NCI-H82 treated with DMSO at 0.1 percent for 48 hours (cell line): ENCODE measurements around the gene IPO11.
"Not testable (repeated sequence)": the region's sequence is repeated elsewhere in the genome, so short reads cannot be mapped to it uniquely, and the experiment has no call there.

Experiments
- DNase-seq: peaks from one replicate; lab custom pipeline; 2025; ENCODE audit not compliant: unreplicated experiment; lab: John Stamatoyannopoulos, UW

The IPO11 gene

GRCh38 chr5:62596096-62596495 is 183.5 kb downstream of the IPO11 start:
- DNase-seq = no peak

DNA sequence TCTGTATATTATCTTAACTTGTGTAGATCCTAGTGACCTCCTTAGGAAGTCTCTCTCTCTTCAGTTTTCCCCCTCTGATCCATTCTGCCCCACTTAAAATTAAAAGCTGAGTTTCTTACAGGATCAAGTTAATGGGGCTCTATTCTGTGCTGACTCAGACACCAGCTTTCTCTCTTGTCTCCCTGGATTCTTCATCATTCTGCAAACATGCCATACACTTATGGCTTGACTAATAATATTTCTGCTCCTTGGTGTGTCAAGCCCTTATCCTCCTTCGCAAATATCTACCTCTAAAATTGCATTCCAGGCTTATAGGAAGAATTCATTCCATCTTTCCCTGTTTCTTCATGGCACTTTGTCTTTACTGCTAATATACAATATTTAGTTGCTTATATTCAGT is 184.1 kb downstream of the IPO11 start:
- no peak for DNase-seq

DNA sequence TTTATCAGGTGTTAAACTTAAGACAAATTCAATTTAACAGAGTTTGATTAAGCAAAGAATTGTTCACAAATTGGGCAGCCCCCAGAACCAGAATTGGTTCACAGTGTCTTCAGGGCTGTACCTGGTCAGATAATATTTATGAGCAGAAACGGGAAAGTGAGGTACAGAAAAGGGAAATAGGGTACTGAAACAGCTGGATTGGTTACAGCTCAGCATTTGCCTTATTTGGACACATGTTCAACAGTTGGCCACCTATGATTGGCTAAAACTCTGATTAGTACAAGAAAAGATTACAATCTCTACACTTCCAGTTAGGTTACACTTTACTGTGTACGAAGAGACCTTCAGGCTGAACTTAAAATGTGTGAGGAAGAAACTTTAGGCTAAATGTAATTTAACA is 184.8 kb downstream of the IPO11 start:
- DNase-seq = no peak

DNA sequence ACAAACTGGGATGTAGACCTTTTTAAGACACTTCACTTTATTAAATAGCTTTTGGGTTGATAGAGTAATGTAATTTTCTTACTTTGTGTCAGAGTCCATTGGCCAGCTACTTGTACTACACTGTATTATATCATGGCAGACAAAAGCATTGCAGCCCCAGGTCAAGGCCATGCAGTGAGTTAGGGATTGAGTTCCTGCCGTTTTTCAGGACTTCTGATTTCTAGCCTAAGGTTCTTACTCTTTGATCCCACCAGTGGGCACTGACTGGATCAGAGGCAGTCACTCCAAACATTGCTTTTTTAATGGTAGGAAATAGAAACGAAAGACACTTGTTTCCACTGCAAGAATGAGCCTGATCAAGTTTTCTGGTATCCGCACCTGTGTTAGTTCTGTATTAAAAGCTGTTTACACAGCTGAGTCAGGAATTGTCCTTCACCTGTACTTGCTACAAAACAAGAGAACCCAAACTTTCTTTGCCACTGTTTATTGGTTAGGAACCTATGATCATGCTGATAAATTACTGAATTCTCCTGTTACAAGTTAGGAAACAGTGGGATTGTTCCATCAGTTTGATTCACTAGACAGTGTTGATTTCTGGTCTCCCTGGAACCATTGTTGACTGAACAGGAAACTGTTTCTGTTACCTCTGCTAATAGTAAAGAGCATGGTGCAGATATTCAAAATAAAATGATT is 188.1 kb downstream of the IPO11 start:
- no peak for DNase-seq

GRCh38 chr5:62603934-62604333 is 191.4 kb downstream of the IPO11 start:
- DNase-seq = no peak

DNA sequence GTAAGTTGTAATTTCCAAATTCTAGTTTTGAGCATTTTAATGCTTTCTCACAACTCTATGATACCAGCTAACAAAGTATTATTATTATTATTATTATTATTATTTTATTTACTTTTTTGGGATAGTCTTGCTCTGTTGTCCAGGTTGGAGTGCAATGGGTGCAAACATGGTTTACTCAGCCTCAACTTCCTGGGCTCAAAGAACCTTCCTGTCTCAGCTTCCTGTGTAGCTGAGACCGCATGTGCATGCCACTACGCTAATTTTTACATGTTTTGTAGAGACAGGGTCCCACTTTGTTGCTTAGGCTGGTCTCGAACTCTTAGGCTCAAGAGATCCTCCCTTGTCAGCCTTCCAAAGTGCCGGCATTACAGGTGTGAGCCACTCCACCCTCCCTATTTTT is 193.1 kb downstream of the IPO11 start:
- DNase-seq = no peak

GRCh38 chr5:62606878-62607277 is 194.3 kb downstream of the IPO11 start:
- no peak for DNase-seq

DNA sequence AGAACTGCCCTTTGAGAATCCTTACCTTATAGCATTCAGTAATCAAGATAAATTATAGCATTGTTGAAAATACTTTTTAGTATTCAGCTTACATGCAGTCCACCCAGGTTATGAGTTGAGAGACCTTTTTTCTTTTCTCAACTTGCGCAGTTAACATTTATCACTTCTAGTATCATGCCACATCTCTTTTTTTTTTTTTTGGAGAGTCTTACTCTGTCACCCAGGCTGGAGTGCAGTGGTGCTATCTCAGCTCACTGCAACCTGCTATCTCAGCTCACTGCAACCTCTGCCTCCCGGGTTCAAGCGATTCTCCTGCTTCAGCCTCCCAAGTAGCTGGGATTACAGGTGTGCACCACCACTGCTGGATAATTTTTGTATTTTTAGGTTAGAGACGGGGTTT is 195.1 kb downstream of the IPO11 start:
- DNase-seq = no peak

- DNase-seq = no peak
Measured at GRCh38 chr5:62608529-62609511, 196.3 kb downstream of the IPO11 start.

DNA sequence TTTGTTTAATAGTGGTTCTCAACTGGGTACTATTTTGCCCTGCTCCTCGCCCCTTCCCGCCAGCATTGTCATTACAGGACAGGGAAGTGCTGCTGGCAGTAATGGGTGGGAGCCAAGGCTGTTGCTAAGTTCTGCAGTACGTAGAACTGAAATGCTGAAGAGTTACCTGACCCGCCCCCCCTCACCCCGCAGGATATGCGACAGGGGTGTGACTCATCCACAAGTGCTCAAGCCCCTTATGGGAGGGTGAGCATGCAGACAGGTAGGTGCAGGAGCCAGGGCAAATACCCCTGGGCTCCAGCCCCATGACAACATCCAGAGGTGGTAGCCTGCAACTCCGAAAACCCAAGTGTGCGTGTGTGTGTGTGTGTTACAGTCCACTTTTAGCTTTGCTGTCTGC is 201.8 kb downstream of the IPO11 start:
- no peak for DNase-seq

DNA sequence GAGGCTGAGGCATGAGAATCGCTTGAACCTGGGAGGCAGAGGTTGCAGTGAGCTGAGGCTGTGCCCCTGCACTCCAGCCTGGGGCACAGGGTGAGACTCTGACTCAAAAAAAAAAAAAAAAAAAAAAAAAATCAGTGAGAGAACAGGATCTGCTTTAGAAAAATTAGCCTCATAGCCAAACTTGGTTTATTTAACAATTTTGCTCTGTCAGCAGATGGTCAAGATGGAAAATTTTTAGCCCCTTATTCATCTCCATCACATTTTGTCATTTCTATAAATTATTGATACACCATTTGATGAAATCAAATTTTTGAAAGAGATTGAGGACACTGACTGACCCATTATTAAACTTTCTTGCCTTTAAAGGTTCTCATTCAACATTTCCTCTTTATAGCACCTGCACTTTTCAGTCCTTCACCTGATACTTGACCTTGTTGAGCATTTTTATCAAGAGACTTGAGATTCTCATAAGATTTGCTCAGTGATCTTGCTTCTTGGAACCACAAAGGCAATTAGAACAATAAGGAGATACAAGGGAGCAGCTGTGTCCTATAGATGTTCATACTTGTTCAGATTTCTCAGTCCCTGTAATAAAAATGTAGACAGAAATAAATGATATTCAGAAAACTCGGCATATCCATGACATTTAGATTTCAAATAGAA is 204.2 kb downstream of the IPO11 start:
- DNase-seq = no peak

DNA sequence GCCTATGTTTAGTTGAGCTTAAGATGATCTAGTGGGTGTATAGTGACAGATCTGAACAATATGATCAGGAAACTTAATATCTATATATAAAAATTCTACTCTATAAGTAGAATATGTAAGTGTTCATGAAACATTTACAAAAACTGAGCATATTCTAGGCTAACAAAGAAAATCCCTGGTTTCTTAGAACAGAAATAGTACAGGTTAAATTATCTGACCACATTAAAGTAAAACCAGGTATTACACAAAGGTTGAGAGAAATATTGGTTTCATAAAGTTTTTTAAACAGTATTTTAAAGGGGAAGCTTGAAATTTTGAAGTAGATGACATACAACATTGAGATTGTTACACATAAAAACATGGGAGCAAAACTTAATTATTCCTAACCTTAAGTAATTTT is 205.4 kb downstream of the IPO11 start:
- no peak for DNase-seq

- DNase-seq = no peak
Measured at GRCh38 chr5:62620761-62621160, 208.2 kb downstream of the IPO11 start.

GRCh38 chr5:62621280-62621679 is 208.7 kb downstream of the IPO11 start:
- no peak for DNase-seq

DNA sequence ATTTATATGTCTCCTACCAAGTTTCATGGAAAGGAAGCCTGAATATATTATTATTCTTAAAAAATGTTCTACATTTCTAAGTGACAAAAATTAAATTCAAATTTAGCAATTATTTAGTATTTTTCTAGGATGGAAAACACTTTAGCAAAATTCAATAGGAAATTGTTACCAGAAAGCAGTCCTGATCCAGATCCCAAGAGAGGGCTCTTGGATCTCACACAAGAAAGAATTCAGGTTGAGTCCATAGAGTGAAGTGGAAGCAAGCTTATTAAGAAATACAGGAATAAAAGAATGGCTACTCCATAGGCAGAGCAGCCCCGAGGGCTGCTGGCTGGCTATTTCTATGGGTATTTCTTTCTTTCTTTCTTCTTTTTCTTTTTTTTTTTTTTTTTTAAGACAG is 210.7 kb downstream of the IPO11 start:
- DNase-seq = no peak

- DNase-seq = not testable (repeated sequence)
Measured at GRCh38 chr5:62624436-62624835, 211.9 kb downstream of the IPO11 start.

DNA sequence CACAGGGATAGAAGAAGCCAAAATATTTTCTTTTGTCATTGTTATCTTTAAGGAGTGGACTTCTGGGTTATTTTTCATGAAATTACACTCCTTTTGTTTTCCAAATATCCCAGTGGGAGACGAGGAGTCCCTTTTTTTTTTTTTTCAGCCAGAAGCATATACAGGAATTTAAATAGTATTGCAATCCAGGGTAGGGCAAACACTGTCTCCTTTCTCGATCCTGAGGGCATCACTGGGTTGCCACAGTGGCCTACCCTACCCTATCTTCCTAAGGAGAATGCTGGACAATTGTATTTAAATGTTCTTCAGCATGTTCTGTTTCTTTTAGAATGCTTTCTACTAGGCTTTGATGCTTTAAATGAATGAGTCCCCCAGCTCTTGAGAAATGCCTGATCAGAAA is 214.0 kb downstream of the IPO11 start:
- DNase-seq = no peak

- DNase-seq = no peak
Measured at GRCh38 chr5:62627121-62627520, 214.6 kb downstream of the IPO11 start.

DNA sequence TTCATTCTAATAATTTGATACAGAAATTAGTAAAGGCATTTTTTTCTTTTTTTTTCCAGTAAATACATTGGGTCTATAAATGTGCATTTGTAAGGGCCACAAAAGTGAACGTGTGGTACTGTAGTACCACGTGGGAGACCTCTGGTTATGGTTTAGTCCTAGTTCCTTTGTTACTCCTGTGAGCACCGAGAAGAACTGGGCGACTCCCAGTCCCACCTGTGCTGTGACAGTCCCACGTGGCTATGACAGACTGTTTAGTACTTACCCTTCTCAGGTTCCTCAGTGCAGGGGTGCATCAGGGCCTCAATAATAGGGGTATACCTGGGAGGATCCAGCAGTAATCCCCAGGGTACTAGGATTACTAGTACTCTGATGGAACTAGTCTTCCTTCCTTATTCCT is 215.3 kb downstream of the IPO11 start:
- no peak for DNase-seq

- DNase-seq = no peak
Measured at GRCh38 chr5:62631909-62632580, 219.5 kb downstream of the IPO11 start.

GRCh38 chr5:62633243-62633642 is 220.7 kb downstream of the IPO11 start:
- DNase-seq = no peak
